Mesendoderm (in vitro differentiated cells): ENCODE measurements around the gene OR4S1. TPM values are rescaled to one million over a fixed set of nuclear protein-coding genes. Genes with fewer than 3 reads are reported as not detected.

Experiments used
- DNase-seq: peaks from one replicate; pipeline ENCODE4 v3.0.0; 2013
- H2AK5ac ChIP-seq: 2 replicates; pipeline ENCODE4 v1.6.1; 2013; ENCODE audit warnings: low read length, inconsistent platforms
- H2BK120ac ChIP-seq: 2 replicates; pipeline ENCODE4 v1.6.1; 2013; ENCODE audit warnings: low read depth, mild to moderate bottlenecking, low read length, moderate library complexity, mixed read lengths
- H2BK15ac ChIP-seq: replicated peaks from 2 replicates; pipeline ENCODE4 v1.6.1; 2013; ENCODE audit warnings: low read depth, mild to moderate bottlenecking, moderate library complexity
- H2BK5ac ChIP-seq: 2 replicates; pipeline ENCODE4 v1.6.1; 2013; ENCODE audit warnings: low read length, inconsistent platforms
- H3K18ac ChIP-seq: 2 replicates; pipeline ENCODE4 v1.6.1; 2013; ENCODE audit warnings: mild to moderate bottlenecking, low read length, mixed read lengths
- H3K23ac ChIP-seq: one replicate; pipeline ENCODE4 v1.6.1; 2013; ENCODE audit warnings: low read length
- H3K27ac ChIP-seq: 2 replicates; pipeline ENCODE4 v1.5.1; 2013; ENCODE audit warnings: low read depth, mild to moderate bottlenecking, inconsistent platforms, low read length, moderate library complexity
- H3K27me3 ChIP-seq: 2 replicates; pipeline ENCODE4 v1.6.1; 2013; ENCODE audit warnings: low read length, control low read depth, mild to moderate bottlenecking, inconsistent platforms; ENCODE audit not compliant: insufficient read depth, poor library complexity
- H3K36me3 ChIP-seq: 2 replicates; pipeline ENCODE4 v1.6.1; 2013; ENCODE audit warnings: low read length, inconsistent platforms; ENCODE audit not compliant: control insufficient read depth, insufficient read depth
- H3K4ac ChIP-seq: one replicate; pipeline ENCODE4 v1.6.1; 2013; ENCODE audit warnings: low read depth, mild to moderate bottlenecking, low read length, moderate library complexity
- H3K4me1 ChIP-seq: 2 replicates; pipeline ENCODE4 v1.6.1; 2013; ENCODE audit warnings: low read depth, low read length, inconsistent platforms; ENCODE audit not compliant: control insufficient read depth
- H3K4me2 ChIP-seq: 2 replicates; pipeline ENCODE4 v1.6.1; 2013; ENCODE audit warnings: low read length
- H3K4me3 ChIP-seq: 2 replicates; pipeline ENCODE4 v1.5.1; 2013; ENCODE audit warnings: mild to moderate bottlenecking, low read length
- H3K56ac ChIP-seq: one replicate; pipeline ENCODE4 v1.6.1; 2013; ENCODE audit warnings: low read length
- H3K79me1 ChIP-seq: 2 replicates; pipeline ENCODE4 v1.6.1; 2013; ENCODE audit warnings: low read length, inconsistent platforms
- H3K79me2 ChIP-seq: 2 replicates; pipeline ENCODE4 v1.6.1; 2013; ENCODE audit warnings: mild to moderate bottlenecking, low read length; ENCODE audit not compliant: control insufficient read depth, insufficient read depth
- H3K9ac ChIP-seq: 2 replicates; pipeline ENCODE4 v1.6.1; 2013; ENCODE audit warnings: low read length, inconsistent platforms
- H4K5ac ChIP-seq: one replicate; pipeline ENCODE4 v1.6.1; 2013; ENCODE audit warnings: low read length
- H4K8ac ChIP-seq: one replicate; pipeline ENCODE4 v1.6.1; 2013; ENCODE audit warnings: low read depth, mild to moderate bottlenecking, control low read depth, low read length, moderate library complexity
- WGBS: extraction: QIAGEN DNeasy Blood & Tissue Kit; methylation state at CpG from one replicate; pipeline ENCODE4 v1.1.7; 2013; ENCODE audit warnings: low lambda C conversion rate, missing lambda C conversion rate; ENCODE audit not compliant: insufficient coverage; ENCODE audit errors: extremely low coverage; 5-methylcytosine and 5-hydroxymethylcytosine counted together
- polyA plus RNA-seq, 2 experiments: library from polyadenylated mRNA; stranded (reverse); fragments of 200-250 nt; gene quantifications; one replicate each; pipeline ENCODE4 v1.2.3, GENCODE V29; 2013

OR4S1 gene
- not detected for polyA plus RNA-seq (2013, experiment 1 of 2)
- polyA plus RNA-seq (2013, experiment 2 of 2), result not detected

- no peak within 1 kb of the TSS for H3K9ac ChIP-seq
- no peaks in the 10 kb centered on the region for H3K79me2 ChIP-seq
- no peak within 1 kb of the TSS for H3K4me3 ChIP-seq
- no peaks in the 10 kb centered on the region for H3K4me1 ChIP-seq
- H3K23ac ChIP-seq, result no peak within 1 kb of the TSS
- no peak within 1 kb of the TSS for H3K4ac ChIP-seq
- H3K27me3 ChIP-seq, result no peaks in the 10 kb centered on the region
- H2AK5ac ChIP-seq, result no peak within 1 kb of the TSS
- H3K36me3 ChIP-seq, result no peaks in the 10 kb centered on the region
- H2BK120ac ChIP-seq, result no peak within 1 kb of the TSS
- no peak within 1 kb of the TSS for H3K4me2 ChIP-seq
- no peak within 1 kb of the TSS for H3K18ac ChIP-seq
- H3K56ac ChIP-seq, result no peak within 1 kb of the TSS
- no peak within 1 kb of the TSS for H2BK5ac ChIP-seq
- H2BK15ac ChIP-seq, result no peak within 1 kb of the TSS
- no peaks in the 10 kb centered on the region for H3K79me1 ChIP-seq
- H3K27ac ChIP-seq, result no peak within 1 kb of the TSS
- DNase-seq, result no peak
- WGBS, result no CpG with 5 or more reads among the region's 1 CpG
- H4K5ac ChIP-seq, result no peak within 1 kb of the TSS
- no peak within 1 kb of the TSS for H4K8ac ChIP-seq
Observed at GRCh38 chr11:48305923-48306322, at the start of gene OR4S1. TSS of gene OR4S1 (plus strand) at chr11:48306223. CDS start at chr11:48306223, 0 bp downstream.

GRCh38 chr11:48261600-48261999, 44.4 kb upstream of the OR4S1 start:
- no peak overlapping the region for H4K8ac ChIP-seq
- H3K36me3 ChIP-seq, result no peaks in the 10 kb centered on the region
- no peak overlapping the region for H2BK5ac ChIP-seq
- no peak overlapping the region for H3K9ac ChIP-seq
- no peak overlapping the region for H3K23ac ChIP-seq
- H2BK15ac ChIP-seq, result no peak overlapping the region
- H3K27me3 ChIP-seq, result no peaks in the 10 kb centered on the region
- no CpG with 5 or more reads among the region's 2 CpGs for WGBS
- no peaks in the 10 kb centered on the region for H3K4me1 ChIP-seq
- H2BK120ac ChIP-seq, result no peak overlapping the region
- no peak for DNase-seq
- H3K79me1 ChIP-seq, result no peaks in the 10 kb centered on the region
- H3K56ac ChIP-seq, result no peak overlapping the region
- no peaks in the 10 kb centered on the region for H3K79me2 ChIP-seq
- H3K18ac ChIP-seq, result no peak overlapping the region
- H3K4ac ChIP-seq, result no peak overlapping the region
- H2AK5ac ChIP-seq, result no peak overlapping the region
- no peak overlapping the region for H3K4me3 ChIP-seq
- H3K4me2 ChIP-seq, result no peak overlapping the region
- no peak overlapping the region for H3K27ac ChIP-seq
- H4K5ac ChIP-seq, result no peak overlapping the region

- no peak within 1 kb of the TSS for H4K5ac ChIP-seq
- no peak within 1 kb of the TSS for H3K56ac ChIP-seq
- no peak within 1 kb of the TSS for H2BK15ac ChIP-seq
- no peak within 1 kb of the TSS for H3K4ac ChIP-seq
- H3K27ac ChIP-seq, result no peak within 1 kb of the TSS
- no peak within 1 kb of the TSS for H3K23ac ChIP-seq
- no peak within 1 kb of the TSS for H3K18ac ChIP-seq
- H3K4me2 ChIP-seq, result no peak within 1 kb of the TSS
- H3K79me2 ChIP-seq, result no peaks in the 10 kb centered on the region
- WGBS, result no CpG with 5 or more reads among the region's 3 CpGs
- H2BK5ac ChIP-seq, result no peak within 1 kb of the TSS
- H3K36me3 ChIP-seq, result no peaks in the 10 kb centered on the region
- no peaks in the 10 kb centered on the region for H3K4me1 ChIP-seq
- no peak within 1 kb of the TSS for H4K8ac ChIP-seq
- H2AK5ac ChIP-seq, result no peak within 1 kb of the TSS
- H3K27me3 ChIP-seq, result no peaks in the 10 kb centered on the region
- no peak within 1 kb of the TSS for H3K4me3 ChIP-seq
- no peak for DNase-seq
- H3K79me1 ChIP-seq, result no peaks in the 10 kb centered on the region
- H2BK120ac ChIP-seq, result no peak within 1 kb of the TSS
- H3K9ac ChIP-seq, result no peak within 1 kb of the TSS
Observed at GRCh38 chr11:48263423-48263911, 42.6 kb upstream of the OR4S1 start, which contains the start of gene OR4X1. TSS of gene OR4X1 (plus strand) at chr11:48263861. CDS start at chr11:48263861, 0 bp downstream.

GRCh38 chr11:48270621-48271020, 35.4 kb upstream of the OR4S1 start:
- no peak overlapping the region for H3K18ac ChIP-seq
- DNase-seq, result no peak
- no peak overlapping the region for H3K56ac ChIP-seq
- no peak overlapping the region for H2BK120ac ChIP-seq
- no peak overlapping the region for H2BK15ac ChIP-seq
- WGBS, result no CpG with 5 or more reads among the region's 3 CpGs
- H3K79me2 ChIP-seq, result no peaks in the 10 kb centered on the region
- no peak overlapping the region for H4K8ac ChIP-seq
- H3K4ac ChIP-seq, result no peak overlapping the region
- H4K5ac ChIP-seq, result no peak overlapping the region
- no peaks in the 10 kb centered on the region for H3K27me3 ChIP-seq
- no peaks in the 10 kb centered on the region for H3K79me1 ChIP-seq
- no peak overlapping the region for H3K27ac ChIP-seq
- no peak overlapping the region for H3K4me2 ChIP-seq
- no peak overlapping the region for H3K9ac ChIP-seq
- H2AK5ac ChIP-seq, result no peak overlapping the region
- no peaks in the 10 kb centered on the region for H3K4me1 ChIP-seq
- H3K23ac ChIP-seq, result no peak overlapping the region
- no peak overlapping the region for H3K4me3 ChIP-seq
- H3K36me3 ChIP-seq, result no peaks in the 10 kb centered on the region
- no peak overlapping the region for H2BK5ac ChIP-seq

GRCh38 chr11:48272606-48273005, 33.4 kb upstream of the OR4S1 start:
- no CpG with 5 or more reads among the region's 1 CpG for WGBS
- H3K79me1 ChIP-seq, result no peaks in the 10 kb centered on the region
- no peak overlapping the region for H3K4ac ChIP-seq
- H3K36me3 ChIP-seq, result no peaks in the 10 kb centered on the region
- H3K4me3 ChIP-seq, result no peak overlapping the region
- no peak overlapping the region for H3K18ac ChIP-seq
- no peak overlapping the region for H3K56ac ChIP-seq
- no peak overlapping the region for H2AK5ac ChIP-seq
- H2BK120ac ChIP-seq, result no peak overlapping the region
- H3K23ac ChIP-seq, result no peak overlapping the region
- H3K4me2 ChIP-seq, result no peak overlapping the region
- H2BK5ac ChIP-seq, result no peak overlapping the region
- no peak overlapping the region for H3K27ac ChIP-seq
- no peak overlapping the region for H4K8ac ChIP-seq
- H3K27me3 ChIP-seq, result no peaks in the 10 kb centered on the region
- H4K5ac ChIP-seq, result no peak overlapping the region
- no peak overlapping the region for H3K9ac ChIP-seq
- no peaks in the 10 kb centered on the region for H3K4me1 ChIP-seq
- H2BK15ac ChIP-seq, result no peak overlapping the region
- no peak for DNase-seq
- no peaks in the 10 kb centered on the region for H3K79me2 ChIP-seq

- Histone ChIP-seq H3K79me1 (no peaks in the 10 kb centered on the region), H2AK5ac (no peak overlapping the region), H3K4me1 (no peaks in the 10 kb centered on the region), H4K8ac (no peak overlapping the region), H2BK120ac (no peak overlapping the region), H3K23ac (no peak overlapping the region), H2BK5ac (no peak overlapping the region), H3K9ac (no peak overlapping the region), H3K27ac (no peak overlapping the region), H3K4me2 (no peak overlapping the region), H3K4ac (no peak overlapping the region), H3K79me2 (no peaks in the 10 kb centered on the region), H4K5ac (no peak overlapping the region), H3K27me3 (no peaks in the 10 kb centered on the region), H3K4me3 (no peak overlapping the region), H2BK15ac (no peak overlapping the region), H3K18ac (no peak overlapping the region), H3K56ac (no peak overlapping the region), H3K36me3 (no peaks in the 10 kb centered on the region)
- WGBS, result 100% methylated on average over 1 of the region's 5 CpGs
- peak; percentile 57 for DNase-seq
Observed at GRCh38 chr11:48307760-48308386, 1.9 kb downstream of the OR4S1 start.
